GM23248 (cell line): ENCODE results near the gene CCDC9. TPM values are rescaled to one million over a fixed set of nuclear protein-coding genes. Genes with fewer than 3 reads are reported as not detected.
A peak's percentile ranks its signal among the peaks of the same experiment; 100 is the strongest.

Source experiments
- DNase-seq: peaks from one replicate; pipeline ENCODE4 v3.0.0-alpha.2; 2015
- H2AFZ ChIP-seq: fragments of 200-600 bp; sonication (generic); 2 replicates; pipeline ENCODE4 v1.6.1; 2016; ENCODE audit warnings: antibody characterized with exemption
- H3F3A ChIP-seq: fragments of 200-600 bp; sonication (generic); 2 replicates; pipeline ENCODE4 v1.6.1; 2016; ENCODE audit warnings: mild to moderate bottlenecking, antibody characterized with exemption, mixed run types; ENCODE audit not compliant: insufficient read depth
- H3K27ac ChIP-seq: fragments of 200-600 bp; sonication (generic); 2 replicates; pipeline ENCODE4 v1.5.1; 2016; ENCODE audit warnings: mild to moderate bottlenecking
- H3K27me3 ChIP-seq: fragments of 200-600 bp; sonication (generic); replicated peaks from 2 replicates; pipeline ENCODE4 v1.6.1; 2016; ENCODE audit warnings: mild to moderate bottlenecking; ENCODE audit not compliant: insufficient read depth
- H3K36me3 ChIP-seq: fragments of 200-600 bp; sonication (generic); 2 replicates; pipeline ENCODE4 v1.6.1; 2016; ENCODE audit warnings: low read depth, mild to moderate bottlenecking
- H3K4me1 ChIP-seq: fragments of 200-600 bp; sonication (generic); 2 replicates; pipeline ENCODE4 v1.6.1; 2016; ENCODE audit warnings: mild to moderate bottlenecking; ENCODE audit not compliant: insufficient read depth
- H3K4me2 ChIP-seq: fragments of 200-600 bp; sonication (generic); one replicate; pipeline ENCODE4 v1.6.1; 2016; ENCODE audit warnings: mild to moderate bottlenecking; ENCODE audit not compliant: unreplicated experiment
- H3K4me3 ChIP-seq: fragments of 200-600 bp; sonication (generic); 2 replicates; pipeline ENCODE4 v1.5.1; 2016; ENCODE audit warnings: mild to moderate bottlenecking
- H3K79me2 ChIP-seq: fragments of 200-600 bp; sonication (generic); 2 replicates; pipeline ENCODE4 v1.6.1; 2016; ENCODE audit warnings: mild to moderate bottlenecking; ENCODE audit not compliant: insufficient read depth
- H3K9ac ChIP-seq: fragments of 200-600 bp; sonication (generic); 2 replicates; pipeline ENCODE4 v1.6.1; 2016; ENCODE audit warnings: mild to moderate bottlenecking
- H3K9me2 ChIP-seq: fragments of 200-600 bp; sonication (generic); 2 replicates; pipeline ENCODE4 v1.6.1; 2016; ENCODE audit warnings: mixed run types, mild to moderate bottlenecking, moderate library complexity; ENCODE audit not compliant: insufficient read depth
- H3K9me3 ChIP-seq: fragments of 200-600 bp; sonication (generic); one replicate; pipeline ENCODE4 v1.6.1; 2017; ENCODE audit warnings: low read depth
- H4K20me1 ChIP-seq: fragments of 200-600 bp; sonication (generic); 2 replicates; pipeline ENCODE4 v1.6.0; 2016; ENCODE audit not compliant: insufficient read depth
- EZH2 ChIP-seq: fragments of 200-600 bp; sonication (generic); IDR thresholded peaks from 2 replicates; pipeline ENCODE4 v1.6.1; 2018; ENCODE audit warnings: antibody characterized with exemption, mild to moderate bottlenecking; ENCODE audit not compliant: insufficient read depth, poor library complexity, severe bottlenecking
- EZH2phosphoT487 ChIP-seq: fragments of 200-600 bp; sonication (generic); IDR thresholded peaks from 2 replicates; pipeline ENCODE4 v1.6.1; 2018; ENCODE audit warnings: antibody characterized with exemption, moderate library complexity, mild to moderate bottlenecking, low read depth; ENCODE audit not compliant: insufficient read depth
- WGBS, 2 experiments: methylation state at CpG; one replicate each; pipeline ENCODE4 v1.1.6; 2015 to 2017; ENCODE audit warnings: low lambda C conversion rate in 2 of 2, low coverage in 1 of 2; ENCODE audit errors: missing lambda C conversion rate in 2 of 2; 5-methylcytosine and 5-hydroxymethylcytosine counted together
- in situ Hi-C: fragments of 300-500 bp; cut with MboI; formaldehyde crosslinking; loops from 2 replicates; pipeline ENCODE4 v1.15.0; 2020
- polyA plus RNA-seq: library from polyadenylated mRNA; unstranded; fragments of >200 nt; fragmentation: Nextera tagmentation; extraction: Ambion mirVana; gene quantifications from 2 replicates; pipeline ENCODE4 v1.2.1, GENCODE V29; 2016
- total RNA-seq: library from RNA; depleted of rRNA; stranded (reverse); fragments of >200 nt; shearing (Covaris generic); gene quantifications from 2 replicates; pipeline ENCODE4 v1.2.3, GENCODE V29; 2014

Gene CCDC9
- total and polyA plus RNA-seq, 2 experiments from 2014 or later: 4.1 to 11.1 TPM

- in situ Hi-C loops: no loop called here
Measured at GRCh38 chr19:47273313-47274070, 17.2 kb downstream of the CCDC9 start.

GRCh38 chr19:47274071-47274890, 18.0 kb downstream of the CCDC9 start, which contains the start of gene INAFM1:
TSS of gene INAFM1 (plus strand) at chr19:47274885. CDS start at chr19:47274920, 35 bp downstream.
- peaks cover 4% of the 10 kb centered on the region; the same call in 1 of the 2 replicates for H3K79me2 ChIP-seq
- no peaks in the 10 kb centered on the region for H3K36me3 ChIP-seq
- H3K9ac ChIP-seq: peak within 1 kb of the TSS; percentile 92
- peak within 1 kb of the TSS; percentile 94 for H3K27ac ChIP-seq
- H3K4me1 ChIP-seq: peaks cover 27% of the 10 kb centered on the region
- peak; percentile 96 for DNase-seq
- H3K9me3 ChIP-seq: no peaks in the 10 kb centered on the region
- H3F3A ChIP-seq: peaks cover 30% of the 10 kb centered on the region
- WGBS, 2 experiments: 0 to 2% methylated on average over 20 to 62 of the region's 72 CpGs
- TF ChIP-seq EZH2 (no peak), EZH2phosphoT487 (no peak)
- H3K4me2 ChIP-seq: peak within 1 kb of the TSS; percentile 95
- H3K4me3 ChIP-seq: peak within 1 kb of the TSS; percentile 77
- in situ Hi-C loops: no loop called here
- no peaks in the 10 kb centered on the region for H4K20me1 ChIP-seq
- no peaks in the 10 kb centered on the region for H3K27me3 ChIP-seq
- H3K9me2 ChIP-seq: no peaks in the 10 kb centered on the region
- no peak within 1 kb of the TSS for H2AFZ ChIP-seq

More at GRCh38 chr19:47273313-47274070, 17.2 kb downstream of the CCDC9 start:
- Histone ChIP-seq H3K9ac (peak overlapping the region; percentile 92), H3K4me1 (peaks cover 27% of the 10 kb centered on the region), H3F3A (peaks cover 30% of the 10 kb centered on the region), H3K27me3 (no peaks in the 10 kb centered on the region), H2AFZ (peak overlapping the region; percentile 25), H3K9me3 (no peaks in the 10 kb centered on the region), H3K27ac (peak overlapping the region; percentile 94), H3K4me2 (peak overlapping the region; percentile 95), H3K4me3 (peak overlapping the region; percentile 77), H4K20me1 (no peaks in the 10 kb centered on the region), H3K9me2 (no peaks in the 10 kb centered on the region), H3K79me2 (peaks cover 12% of the 10 kb centered on the region; the same call in 1 of the 2 replicates), H3K36me3 (no peaks in the 10 kb centered on the region)
- WGBS, 2 experiments: 1% methylated on average over 41 to 46 of the region's 54 CpGs
- no peak for TF ChIP-seq EZH2phosphoT487
- no peak for TF ChIP-seq EZH2
- peak; percentile 98 for DNase-seq

- H3K27me3 ChIP-seq: no peaks in the 10 kb centered on the region
- in situ Hi-C loops: no loop called here
- WGBS, 2 experiments: 2 to 3% methylated on average over 57 to 69 of the region's 82 CpGs
- TF ChIP-seq EZH2phosphoT487: no peak
- no peak for TF ChIP-seq EZH2
- no peaks in the 10 kb centered on the region for H3K9me3 ChIP-seq
- H3K4me3 ChIP-seq: peak overlapping the region; percentile 64
- H2AFZ ChIP-seq: no peak overlapping the region
- H3K4me2 ChIP-seq: peak overlapping the region; percentile 80
- DNase-seq: peak; percentile 64
- H3K36me3 ChIP-seq: no peaks in the 10 kb centered on the region
- peaks cover 27% of the 10 kb centered on the region for H3K4me1 ChIP-seq
- no peaks in the 10 kb centered on the region for H4K20me1 ChIP-seq
- peak overlapping the region; percentile 78 for H3K9ac ChIP-seq
- H3K27ac ChIP-seq: peak overlapping the region; percentile 92
- no peaks in the 10 kb centered on the region; the same call in 1 of the 2 replicates for H3K79me2 ChIP-seq
- no peaks in the 10 kb centered on the region for H3K9me2 ChIP-seq
- H3F3A ChIP-seq: peaks cover 30% of the 10 kb centered on the region
Measured at GRCh38 chr19:47274891-47275761, 18.8 kb downstream of the CCDC9 start.
